ES-I3 (cell line): ENCODE measurements around the gene PPP2R5C.
A peak's percentile ranks its signal among the peaks of the same experiment; 100 is the strongest.

Source experiments
- H3K36me3 ChIP-seq: 2 replicates; pipeline ENCODE4 v1.6.1; 2013; ENCODE audit warnings: mild to moderate bottlenecking, low read length, control low read depth, moderate library complexity; ENCODE audit not compliant: insufficient read depth
- H3K4me1 ChIP-seq: 2 replicates; pipeline ENCODE4 v1.6.1; 2013; ENCODE audit warnings: mild to moderate bottlenecking, control low read depth, low read length; ENCODE audit not compliant: insufficient read depth
- H3K9ac ChIP-seq: 2 replicates; pipeline ENCODE4 v1.6.1; 2013; ENCODE audit warnings: low read depth, mild to moderate bottlenecking, low read length, moderate library complexity
- H3K9me3 ChIP-seq: 2 replicates; pipeline ENCODE4 v1.6.1; 2013; ENCODE audit warnings: mild to moderate bottlenecking, low read length, moderate library complexity; ENCODE audit not compliant: control insufficient read depth, insufficient read depth

PPP2R5C gene

DNA sequence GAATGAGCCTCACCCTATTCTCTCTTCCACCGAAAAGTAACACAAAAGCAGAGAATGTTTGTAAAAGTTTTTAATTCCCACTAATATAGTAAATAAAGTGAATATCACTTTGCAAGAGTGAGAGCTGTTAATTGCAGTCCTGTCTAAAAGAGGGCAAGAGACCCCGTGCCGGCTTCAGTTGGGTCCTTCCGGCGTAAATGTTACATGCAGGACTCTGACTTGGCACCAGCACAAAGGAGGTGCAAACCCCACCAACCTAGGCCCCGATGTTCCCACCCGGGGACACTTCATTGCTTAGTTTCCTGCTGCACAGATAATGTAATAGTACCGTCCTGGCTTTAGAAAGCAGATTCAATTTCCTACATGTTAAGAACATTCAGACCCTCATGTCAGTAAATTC is 136.9 kb downstream of the PPP2R5C start:
- Histone ChIP-seq H3K4me1 (no peaks in the 10 kb centered on the region), H3K36me3 (peaks cover 16% of the 10 kb centered on the region), H3K9ac (no peak overlapping the region), H3K9me3 (no peaks in the 10 kb centered on the region)

DNA sequence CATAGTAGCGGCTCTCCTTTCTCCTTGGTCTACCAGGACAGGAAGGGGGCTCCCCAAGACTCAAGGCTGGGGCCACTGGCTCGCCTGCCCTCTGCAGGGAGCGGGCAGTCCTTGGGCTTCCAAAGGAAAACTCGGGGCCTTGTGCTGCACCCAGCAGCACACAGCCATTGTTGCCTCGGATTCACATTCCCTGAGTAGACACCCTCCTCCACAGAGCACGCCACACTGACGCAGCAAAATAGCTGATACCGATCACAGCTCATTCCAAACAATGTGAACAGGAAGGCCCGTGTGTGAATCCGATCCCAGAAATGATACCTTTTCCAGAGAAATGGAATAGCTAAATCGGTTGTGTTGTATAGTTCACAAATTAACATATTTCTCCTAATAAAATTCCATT is 137.8 kb downstream of the PPP2R5C start:
- peaks cover 16% of the 10 kb centered on the region for H3K36me3 ChIP-seq
- no peaks in the 10 kb centered on the region for H3K4me1 ChIP-seq
- no peak overlapping the region for H3K9ac ChIP-seq
- H3K9me3 ChIP-seq: no peaks in the 10 kb centered on the region

DNA sequence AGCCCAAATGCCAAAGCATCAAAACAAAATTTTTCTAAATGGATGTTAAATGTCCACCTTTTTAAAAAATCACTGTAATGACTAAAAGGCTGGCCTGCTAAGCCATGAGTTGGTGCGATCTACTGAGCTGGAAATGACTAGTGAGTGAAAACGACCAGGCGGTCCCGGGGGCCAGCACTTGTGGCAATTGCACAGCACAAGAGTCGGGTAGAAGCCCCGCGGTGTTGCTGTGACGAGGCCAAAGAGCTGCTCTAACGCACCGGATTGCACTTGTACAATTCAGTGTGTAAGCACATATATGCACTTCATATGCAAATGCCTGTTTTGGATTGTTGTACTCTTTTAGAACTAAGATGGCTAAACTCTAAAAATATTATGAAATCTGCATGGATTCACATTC is 138.7 kb downstream of the PPP2R5C start:
- no peaks in the 10 kb centered on the region for H3K9me3 ChIP-seq
- no peak overlapping the region for H3K9ac ChIP-seq
- H3K36me3 ChIP-seq: peaks cover 17% of the 10 kb centered on the region
- no peaks in the 10 kb centered on the region for H3K4me1 ChIP-seq

DNA sequence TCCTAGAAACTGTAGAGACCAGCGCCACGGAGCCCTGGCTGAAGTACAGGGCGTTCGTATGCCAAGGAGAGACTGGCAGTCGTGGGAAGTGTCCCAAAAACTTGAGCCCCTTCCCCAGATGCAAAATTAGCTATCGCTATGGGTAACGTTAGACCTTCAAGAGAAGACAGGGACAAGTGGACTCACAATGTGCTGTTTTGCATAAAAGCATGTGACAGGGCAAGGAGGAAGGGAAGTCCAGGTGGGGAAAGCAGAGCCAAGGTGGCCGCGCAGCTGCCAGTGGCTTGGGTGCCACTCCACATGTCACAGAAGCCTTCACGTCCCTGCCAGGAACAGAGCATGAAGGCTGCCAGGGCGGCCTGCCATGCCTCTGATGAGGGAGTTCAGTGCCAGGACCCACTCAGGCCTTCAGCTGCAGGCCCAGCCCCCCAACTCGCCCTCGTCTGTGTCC is 141.6 kb downstream of the PPP2R5C start:
- H3K36me3 ChIP-seq: peaks cover 24% of the 10 kb centered on the region
- H3K9me3 ChIP-seq: no peaks in the 10 kb centered on the region

DNA sequence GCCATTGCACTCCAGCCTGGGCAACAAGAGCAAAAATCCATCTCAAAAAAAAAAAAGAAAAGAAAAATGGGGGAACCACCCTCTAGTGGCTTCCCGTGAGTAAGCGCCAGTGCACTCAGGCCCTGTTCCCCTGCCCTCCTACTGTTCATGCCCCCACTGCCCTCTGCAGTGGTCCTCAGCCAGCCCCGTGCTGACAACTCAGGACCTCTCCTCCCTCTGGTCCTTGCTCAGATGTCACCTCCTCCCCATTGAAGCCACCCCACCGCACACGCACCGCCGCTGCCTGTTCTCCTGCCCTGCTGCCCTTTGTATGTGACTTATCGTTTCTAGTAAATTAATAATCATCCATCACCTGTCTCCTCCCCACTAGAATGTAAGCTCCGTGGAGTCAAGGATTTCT is 144.1 kb downstream of the PPP2R5C start:
- Histone ChIP-seq H3K4me1 (no peaks in the 10 kb centered on the region), H3K9ac (no peak overlapping the region), H3K9me3 (no peaks in the 10 kb centered on the region), H3K36me3 (peaks cover 21% of the 10 kb centered on the region)

More for the DNA sequence above, 141.6 kb downstream of the PPP2R5C start:
- no peaks in the 10 kb centered on the region for H3K4me1 ChIP-seq
- no peak overlapping the region for H3K9ac ChIP-seq

DNA sequence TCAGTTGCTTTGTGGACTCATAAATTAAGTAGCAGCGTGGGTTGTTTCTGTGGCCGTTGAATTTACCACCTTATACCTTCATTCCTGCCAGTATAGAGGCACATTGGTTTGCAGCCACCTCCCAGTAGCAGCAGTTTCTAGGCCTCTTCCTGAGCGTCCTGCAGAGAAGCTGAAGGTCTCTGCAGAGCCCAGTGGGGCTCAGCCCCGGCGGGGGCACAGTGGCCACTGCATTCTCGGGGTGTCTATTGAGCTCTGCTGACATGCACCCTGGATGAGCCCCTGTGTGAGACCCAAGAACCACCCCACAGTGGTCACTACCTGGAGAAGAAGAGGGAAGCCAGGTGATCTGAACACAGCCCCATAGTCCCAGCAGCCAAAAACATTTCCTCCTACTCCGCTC is 145.1 kb downstream of the PPP2R5C start:
- H3K36me3 ChIP-seq: peaks cover 17% of the 10 kb centered on the region
- H3K9me3 ChIP-seq: no peaks in the 10 kb centered on the region
- H3K4me1 ChIP-seq: no peaks in the 10 kb centered on the region
- H3K9ac ChIP-seq: no peak overlapping the region

DNA sequence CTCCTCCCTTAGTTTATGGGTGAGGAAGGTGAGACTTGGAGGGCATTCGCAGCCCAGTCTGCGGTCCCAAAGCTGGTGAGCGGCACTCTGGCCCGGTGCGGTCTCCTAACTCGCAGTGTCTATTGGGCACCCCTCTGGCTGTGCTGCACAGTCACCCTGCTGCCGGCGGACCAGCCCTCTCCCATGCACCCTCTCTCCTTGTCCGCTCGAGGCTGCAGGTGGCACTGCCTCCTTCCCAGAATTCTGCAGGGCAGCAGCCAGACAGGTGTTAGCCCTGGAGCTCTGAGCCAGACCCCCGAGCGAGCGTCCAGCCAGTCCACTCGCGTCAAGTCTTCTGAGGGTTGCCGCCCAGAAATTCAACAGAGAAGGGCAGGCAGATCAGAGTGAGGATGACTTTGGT is 146.1 kb downstream of the PPP2R5C start:
- no peaks in the 10 kb centered on the region for H3K9me3 ChIP-seq

DNA sequence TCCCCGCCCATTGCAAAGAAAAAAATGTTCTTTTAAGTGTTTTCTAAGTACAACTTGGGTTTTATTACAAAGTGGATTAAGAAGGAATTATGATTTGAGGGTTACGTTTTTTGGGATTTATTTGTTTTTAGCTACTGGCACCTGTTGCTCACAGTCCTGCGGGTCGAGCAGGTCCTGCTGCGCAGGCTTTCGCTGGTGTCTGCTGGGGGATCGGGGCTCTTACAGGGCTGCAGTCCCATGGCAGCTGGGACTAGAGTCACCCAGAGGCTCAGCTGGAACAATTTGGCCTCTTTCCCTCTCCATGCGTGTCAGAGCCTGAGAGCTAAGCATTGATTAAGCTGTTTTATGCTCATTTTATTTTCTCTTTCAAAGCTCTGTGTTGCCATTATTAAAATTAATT is 147.3 kb downstream of the PPP2R5C start:
- no peak overlapping the region for H3K9ac ChIP-seq
- H3K4me1 ChIP-seq: no peaks in the 10 kb centered on the region
- no peaks in the 10 kb centered on the region for H3K9me3 ChIP-seq
- H3K36me3 ChIP-seq: peaks cover 16% of the 10 kb centered on the region

More for the DNA sequence above, 146.1 kb downstream of the PPP2R5C start:
- Histone ChIP-seq H3K9ac (no peak overlapping the region), H3K36me3 (peaks cover 14% of the 10 kb centered on the region), H3K4me1 (no peaks in the 10 kb centered on the region)

DNA sequence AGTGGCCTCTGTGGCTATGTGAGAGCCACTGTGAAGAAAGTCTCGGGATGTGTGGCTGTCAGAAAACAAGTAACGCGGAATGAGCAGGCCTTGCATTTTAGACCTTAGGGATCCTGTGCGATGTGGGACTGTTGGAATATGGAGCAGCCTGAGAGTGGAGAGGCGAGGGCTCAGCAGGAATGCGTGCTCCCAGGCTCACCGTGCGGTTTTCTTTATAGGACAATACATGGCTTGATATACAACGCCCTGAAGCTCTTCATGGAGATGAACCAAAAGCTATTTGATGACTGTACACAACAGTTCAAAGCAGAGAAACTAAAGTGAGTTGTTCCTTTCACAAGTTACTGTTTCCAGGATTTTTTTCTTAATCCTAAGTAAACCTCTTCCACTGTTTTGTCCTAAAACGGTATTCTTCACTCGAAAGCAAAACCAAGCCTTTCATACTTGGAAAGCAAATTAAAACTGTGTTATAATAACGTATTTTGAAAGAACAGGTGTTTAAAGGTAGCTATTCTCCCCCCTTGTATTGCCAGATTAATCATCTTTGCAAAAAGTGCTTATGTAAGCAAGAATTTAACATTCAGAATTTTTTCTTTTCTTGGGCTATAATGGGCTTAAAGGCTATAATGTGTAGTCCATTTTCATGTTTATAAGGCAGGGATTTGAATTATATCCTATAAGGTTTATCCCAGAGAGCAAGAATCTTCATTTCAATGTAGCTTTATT is 148.0 kb downstream of the PPP2R5C start:
- peaks cover 17% of the 10 kb centered on the region for H3K36me3 ChIP-seq
- H3K9me3 ChIP-seq: no peaks in the 10 kb centered on the region
- H3K9ac ChIP-seq: no peak overlapping the region
- no peaks in the 10 kb centered on the region for H3K4me1 ChIP-seq

DNA sequence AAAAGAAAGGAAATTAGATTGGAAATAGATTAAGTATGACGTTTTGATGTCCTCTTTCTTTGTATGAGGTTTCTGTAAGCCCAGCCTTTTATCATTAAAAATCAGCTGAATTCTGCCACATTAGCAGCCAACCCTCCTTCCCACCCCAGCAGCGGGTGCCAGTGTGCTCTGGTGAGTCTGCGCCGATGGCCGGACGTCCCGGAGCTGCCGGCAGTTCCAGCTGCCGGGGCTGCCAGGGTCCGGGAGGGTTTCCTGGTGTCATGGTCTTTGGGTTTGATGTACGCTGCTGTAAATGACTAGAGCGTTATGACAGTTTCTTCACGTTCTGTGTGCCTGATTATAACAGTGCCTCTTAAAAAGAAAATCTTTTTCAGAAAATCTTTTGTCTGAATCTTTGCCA is 151.3 kb downstream of the PPP2R5C start:
- H3K4me1 ChIP-seq: peaks cover 12% of the 10 kb centered on the region
- peaks cover 4% of the 10 kb centered on the region; the same call in 1 of the 2 replicates for H3K36me3 ChIP-seq

DNA sequence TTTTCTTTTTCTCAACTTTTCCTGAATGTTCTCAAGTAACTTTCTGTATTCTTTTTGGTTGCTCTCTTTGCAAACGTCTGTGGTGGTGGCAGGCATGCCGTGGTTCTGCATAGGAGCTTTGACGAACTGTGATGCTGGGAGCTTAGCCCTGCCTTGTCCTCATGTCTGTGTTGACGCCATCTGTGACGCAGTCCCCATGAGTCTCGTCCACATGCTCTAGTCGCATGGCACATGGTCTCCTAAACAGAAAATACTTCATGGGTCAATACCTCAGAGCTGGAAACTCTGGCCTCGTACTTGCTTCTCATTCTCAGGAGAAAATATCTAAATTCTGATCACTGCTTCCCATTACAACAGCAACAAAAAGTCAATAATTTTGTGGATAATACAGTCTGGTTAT is 152.6 kb downstream of the PPP2R5C start:
- Histone ChIP-seq H3K4me1 (peaks cover 19% of the 10 kb centered on the region), H3K36me3 (peaks cover 4% of the 10 kb centered on the region; the same call in 1 of the 2 replicates), H3K9ac (no peak overlapping the region), H3K9me3 (no peaks in the 10 kb centered on the region)

More for the DNA sequence above, 151.3 kb downstream of the PPP2R5C start:
- Histone ChIP-seq H3K9me3 (no peaks in the 10 kb centered on the region), H3K9ac (no peak overlapping the region)

DNA sequence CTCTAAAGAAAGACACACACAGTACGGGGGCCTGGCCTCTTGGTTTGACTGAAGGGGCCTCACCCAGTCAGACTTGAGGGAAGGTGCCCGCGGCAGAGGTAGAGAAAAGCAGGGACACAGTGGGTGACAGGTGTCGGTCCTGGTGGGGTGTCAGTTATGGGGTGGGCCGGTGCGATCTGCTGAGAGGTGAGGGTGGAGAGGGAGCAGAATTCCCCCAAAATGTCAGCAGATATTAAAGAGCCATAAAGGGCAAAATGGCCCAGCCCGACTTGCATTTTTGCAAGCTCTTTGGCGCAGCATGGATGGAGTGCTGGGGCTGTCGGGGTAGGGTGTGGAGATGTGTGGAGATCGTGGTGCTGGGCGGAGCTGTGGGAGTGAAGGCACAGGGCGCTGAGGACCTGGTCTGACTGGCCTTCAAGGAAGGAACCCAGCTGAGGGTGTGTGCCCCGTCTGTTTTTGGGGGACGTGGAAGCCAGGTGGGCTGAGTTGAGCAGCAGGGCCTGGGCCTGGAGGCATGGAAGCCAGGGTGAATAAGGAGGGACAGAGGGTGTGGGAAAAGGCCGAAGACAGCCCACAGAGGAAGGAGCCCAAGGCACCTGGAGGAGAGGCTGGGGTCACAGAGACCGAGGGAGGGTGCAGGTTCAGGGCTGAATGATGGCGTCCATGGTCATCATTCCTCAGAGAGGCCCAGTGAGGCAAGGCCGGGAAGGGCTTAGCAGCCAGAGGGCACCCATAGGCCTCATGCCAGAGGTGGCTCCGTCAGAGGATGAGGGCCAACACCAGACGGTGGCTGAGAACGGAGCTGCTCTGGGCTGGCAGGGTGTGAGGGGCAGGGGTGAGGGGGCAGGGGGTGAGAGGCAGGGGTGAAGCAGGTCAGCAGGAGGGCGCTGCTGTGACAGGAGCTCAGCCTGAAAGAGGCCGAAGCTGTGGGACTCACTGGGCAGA is 154.6 kb downstream of the PPP2R5C start:
- Histone ChIP-seq H3K9me3 (no peaks in the 10 kb centered on the region), H3K9ac (no peak overlapping the region), H3K36me3 (peaks cover 4% of the 10 kb centered on the region; the same call in 1 of the 2 replicates), H3K4me1 (peaks cover 21% of the 10 kb centered on the region)

DNA sequence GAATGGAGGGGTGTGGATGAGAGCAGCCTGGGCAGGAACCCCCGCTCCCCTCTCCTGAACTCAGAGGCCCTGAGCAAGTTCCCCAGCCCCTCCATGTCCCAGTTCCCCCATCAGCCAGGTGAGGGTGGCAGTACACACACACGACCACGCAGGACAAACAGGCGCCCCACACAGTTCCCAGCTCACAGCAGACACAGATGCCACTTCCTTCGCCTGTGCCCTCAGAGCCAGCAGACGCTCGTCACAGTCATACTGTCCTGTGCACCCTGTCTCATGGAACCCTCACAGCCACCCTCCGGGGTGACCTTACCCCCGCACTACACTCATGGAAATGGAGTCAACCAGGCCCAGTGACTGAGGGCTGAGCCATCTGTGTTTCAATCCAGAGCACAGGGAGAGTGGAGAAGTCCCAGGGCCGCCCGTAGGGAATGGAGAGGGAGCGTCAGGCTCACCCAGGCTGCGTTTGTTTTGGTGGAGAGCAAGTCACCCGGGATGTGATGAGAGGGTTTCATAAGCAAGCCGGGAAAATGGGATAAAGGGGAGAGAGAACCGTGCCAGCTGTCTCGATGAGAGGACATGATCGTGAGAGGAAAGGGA is 155.4 kb downstream of the PPP2R5C start:
- Histone ChIP-seq H3K9ac (no peak overlapping the region), H3K4me1 (peaks cover 21% of the 10 kb centered on the region), H3K36me3 (peaks cover 4% of the 10 kb centered on the region; the same call in 1 of the 2 replicates), H3K9me3 (no peaks in the 10 kb centered on the region)

DNA sequence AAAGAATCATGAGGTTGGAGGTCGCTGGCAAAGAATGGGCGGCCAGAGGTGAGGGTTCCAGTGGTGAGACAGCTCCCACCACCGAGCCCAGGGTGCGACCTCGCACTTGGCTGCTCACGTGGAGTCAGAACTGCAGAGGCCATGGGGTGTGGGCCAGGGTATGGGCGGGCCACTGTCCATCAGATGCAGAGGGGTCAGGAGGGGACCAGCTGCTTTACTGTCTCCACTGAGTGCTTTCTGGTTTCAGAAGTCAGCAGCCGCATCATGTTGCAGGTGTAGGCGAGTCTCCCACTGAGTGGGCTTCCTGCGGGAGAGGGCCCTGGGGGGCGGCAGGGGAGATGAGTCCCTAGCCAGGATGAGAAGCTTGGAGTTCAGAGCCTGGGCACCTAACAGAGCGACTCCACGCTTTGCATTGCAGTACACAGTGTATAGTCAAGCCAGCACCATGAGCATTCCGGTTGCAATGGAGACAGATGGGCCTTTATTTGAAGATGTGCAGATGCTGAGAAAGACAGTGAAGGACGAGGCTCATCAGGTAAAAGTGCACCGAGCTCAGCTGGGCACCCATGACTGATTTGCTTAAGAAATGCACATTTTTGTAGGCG is 156.0 kb downstream of the PPP2R5C start:
- peaks cover 4% of the 10 kb centered on the region; the same call in 1 of the 2 replicates for H3K36me3 ChIP-seq
- peak overlapping the region; percentile 31; the same call in 1 of the 2 replicates for H3K9ac ChIP-seq
- H3K4me1 ChIP-seq: peaks cover 21% of the 10 kb centered on the region
- no peaks in the 10 kb centered on the region for H3K9me3 ChIP-seq
